IPS DF 6.9 (cell line): Measurements from ENCODE around the gene RASA2.

Experiments
- DNase-seq: peaks from one replicate; pipeline ENCODE4 v3.0.0-alpha.2; 2013; ENCODE audit warnings: low read depth, low spot score
- H3K27ac ChIP-seq: one replicate; pipeline ENCODE4 v1.5.1; 2013; ENCODE audit warnings: low read length, control low read depth
- H3K27me3 ChIP-seq: 2 replicates; pipeline ENCODE4 v1.6.1; 2013; ENCODE audit warnings: mild to moderate bottlenecking, low read length; ENCODE audit not compliant: control insufficient read depth, insufficient read depth
- H3K36me3 ChIP-seq: 2 replicates; pipeline ENCODE4 v1.6.1; 2013; ENCODE audit warnings: low read length; ENCODE audit not compliant: control insufficient read depth, insufficient read depth
- H3K4me1 ChIP-seq: 2 replicates; pipeline ENCODE4 v1.6.1; 2013; ENCODE audit warnings: low read length; ENCODE audit not compliant: control insufficient read depth, insufficient read depth
- H3K4me3 ChIP-seq: 2 replicates; pipeline ENCODE4 v1.5.1; 2013; ENCODE audit warnings: mild to moderate bottlenecking, low read length
- H3K9me3 ChIP-seq: 2 replicates; pipeline ENCODE4 v1.6.1; 2013; ENCODE audit warnings: low read length, inconsistent platforms; ENCODE audit not compliant: control insufficient read depth, insufficient read depth
- WGBS: extraction: QIAGEN DNeasy Blood & Tissue Kit; methylation state at CpG from one replicate; pipeline ENCODE4 v1.1.7; 2013; ENCODE audit warnings: mixed read lengths, missing lambda C conversion rate; ENCODE audit not compliant: insufficient read length, insufficient coverage; 5-methylcytosine and 5-hydroxymethylcytosine counted together

RASA2 gene

DNA sequence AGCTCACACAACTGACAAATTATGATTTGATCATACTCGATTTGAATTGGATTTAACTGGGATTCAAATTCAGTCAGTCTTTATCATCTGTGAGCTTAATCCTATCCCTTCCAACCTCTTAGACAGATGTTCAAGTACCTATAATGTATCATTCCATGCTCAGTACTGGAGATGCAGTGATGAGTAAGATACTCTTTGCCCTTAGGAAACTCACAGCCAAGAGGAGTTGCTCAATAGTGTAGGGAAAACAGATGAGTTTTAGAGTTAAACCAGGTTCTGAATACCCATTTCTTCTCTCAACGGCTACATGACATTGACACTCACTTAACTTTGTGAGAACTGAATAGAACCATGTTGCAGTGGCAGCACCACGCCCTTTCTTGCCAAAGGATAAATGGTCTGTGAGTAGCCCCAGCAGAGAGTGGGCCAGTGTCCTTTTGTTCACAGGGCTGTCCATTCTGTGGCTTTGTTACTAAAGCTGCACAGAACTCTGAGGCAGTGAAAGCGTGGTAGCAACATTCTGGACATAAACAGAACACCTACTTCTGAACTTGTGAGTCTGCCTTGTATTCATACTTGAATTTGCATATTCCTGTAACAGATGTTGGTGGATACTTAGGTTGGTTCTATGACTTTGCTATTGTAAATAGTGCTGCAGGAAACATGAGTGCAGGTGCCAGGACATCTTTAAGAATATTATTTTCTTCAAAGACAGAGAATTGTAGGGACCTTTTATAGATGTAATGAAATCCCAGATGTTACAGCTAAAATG, 91.6 kb downstream of the RASA2 start:
- Histone ChIP-seq H3K36me3 (no peaks in the 10 kb centered on the region), H3K4me3 (no peak overlapping the region), H3K4me1 (no peaks in the 10 kb centered on the region), H3K27me3 (no peaks in the 10 kb centered on the region), H3K27ac (no peak overlapping the region), H3K9me3 (no peaks in the 10 kb centered on the region)
- DNase-seq: no peak
- no CpG with 5 or more reads among the region's 4 CpGs for WGBS

DNA sequence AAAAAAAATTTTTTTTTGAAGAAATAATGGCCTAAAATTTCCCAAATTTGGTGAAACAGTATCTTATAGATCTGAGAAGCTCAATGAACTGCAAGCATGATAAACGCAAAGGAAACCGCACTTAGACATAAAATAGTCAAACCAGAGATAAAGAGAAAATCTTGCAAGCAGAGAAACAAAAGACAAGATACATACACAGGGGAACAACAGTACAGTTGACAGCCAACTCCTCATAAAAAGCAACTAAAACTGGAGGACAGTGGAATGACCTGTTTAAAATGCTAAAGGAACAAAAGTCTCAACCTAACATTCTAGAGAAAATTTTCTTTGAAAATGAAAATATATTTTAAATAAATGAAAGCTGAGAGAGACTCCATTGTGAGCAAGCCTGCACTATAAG, 107.5 kb downstream of the RASA2 start:
- Histone ChIP-seq H3K4me1 (no peaks in the 10 kb centered on the region), H3K27me3 (no peaks in the 10 kb centered on the region), H3K4me3 (no peak overlapping the region), H3K27ac (no peak overlapping the region), H3K9me3 (no peaks in the 10 kb centered on the region), H3K36me3 (no peaks in the 10 kb centered on the region; the same call in 1 of the 2 replicates)
- DNase-seq: no peak
- no CpG with 5 or more reads among the region's 2 CpGs for WGBS

DNA sequence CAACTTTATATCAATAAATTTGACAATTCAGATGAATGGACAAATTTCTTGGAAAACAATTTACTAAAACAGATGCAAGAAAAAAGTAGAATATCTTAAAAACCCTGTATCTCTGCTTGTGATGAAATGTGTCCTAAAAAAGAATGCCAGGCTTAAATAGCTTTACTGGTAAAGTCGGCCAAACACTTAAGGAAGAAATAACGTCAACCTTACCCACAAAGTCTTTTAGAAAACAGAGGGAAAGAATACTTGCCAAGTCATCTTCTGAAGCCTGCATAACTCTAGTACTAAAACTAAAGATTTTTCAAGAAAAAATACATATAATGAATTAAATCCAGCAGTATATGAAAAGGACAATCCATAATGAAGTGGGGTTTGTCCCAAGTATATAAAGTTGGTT, 111.1 kb downstream of the RASA2 start:
- Histone ChIP-seq H3K4me3 (no peak overlapping the region), H3K4me1 (no peaks in the 10 kb centered on the region), H3K9me3 (no peaks in the 10 kb centered on the region), H3K36me3 (no peaks in the 10 kb centered on the region; the same call in 1 of the 2 replicates), H3K27ac (no peak overlapping the region), H3K27me3 (no peaks in the 10 kb centered on the region)
- WGBS: no CpG with 5 or more reads among the region's 2 CpGs
- DNase-seq: no peak

DNA sequence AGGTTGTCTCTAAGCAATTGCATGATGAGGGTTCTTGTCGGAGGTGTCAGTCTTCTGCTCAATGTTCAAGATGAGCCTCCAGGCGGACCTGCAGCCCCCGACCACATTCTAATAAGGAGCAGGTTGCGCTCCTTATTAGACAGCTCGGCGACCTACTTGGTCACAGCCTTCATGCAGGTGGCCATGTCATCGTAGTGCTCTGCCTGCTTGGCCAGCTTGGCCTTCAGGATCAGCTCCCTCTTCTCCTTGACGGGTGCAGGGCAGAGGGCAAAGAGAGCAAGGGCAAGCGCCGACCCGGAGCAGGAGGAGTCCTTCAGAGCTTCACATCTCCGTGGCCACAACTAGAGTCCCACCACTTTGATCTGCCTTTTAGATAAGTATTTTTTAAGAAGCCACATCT, 113.5 kb downstream of the RASA2 start:
- DNase-seq: no peak
- no peak overlapping the region for H3K27ac ChIP-seq
- H3K36me3 ChIP-seq: no peaks in the 10 kb centered on the region; the same call in 1 of the 2 replicates
- H3K4me3 ChIP-seq: no peak overlapping the region
- no CpG with 5 or more reads among the region's 12 CpGs for WGBS
- H3K9me3 ChIP-seq: no peaks in the 10 kb centered on the region
- H3K27me3 ChIP-seq: no peaks in the 10 kb centered on the region
- H3K4me1 ChIP-seq: no peaks in the 10 kb centered on the region

DNA sequence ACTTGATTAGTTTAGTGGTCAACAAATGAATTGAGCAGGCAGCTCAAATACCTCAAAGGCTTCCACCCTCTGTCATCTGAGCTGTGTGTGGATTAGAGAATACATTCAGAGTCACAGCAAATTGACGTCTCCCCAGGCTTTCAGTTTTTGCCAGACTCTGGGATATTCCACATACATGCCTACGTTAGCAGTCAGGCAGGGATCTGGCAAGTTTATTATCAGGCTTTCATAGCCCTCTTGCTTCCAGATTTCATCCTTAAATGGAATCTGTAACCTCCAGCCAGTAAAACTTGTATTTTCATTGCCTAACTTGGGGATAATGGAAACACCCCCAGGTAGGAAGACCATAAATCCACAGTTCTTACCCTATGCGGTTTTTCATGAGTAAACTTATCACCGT, 115.9 kb downstream of the RASA2 start:
- no CpG with 5 or more reads among the region's 4 CpGs for WGBS
- Histone ChIP-seq H3K27ac (no peak overlapping the region), H3K9me3 (no peaks in the 10 kb centered on the region), H3K27me3 (no peaks in the 10 kb centered on the region), H3K36me3 (no peaks in the 10 kb centered on the region), H3K4me1 (no peaks in the 10 kb centered on the region), H3K4me3 (no peak overlapping the region)
- no peak for DNase-seq

DNA sequence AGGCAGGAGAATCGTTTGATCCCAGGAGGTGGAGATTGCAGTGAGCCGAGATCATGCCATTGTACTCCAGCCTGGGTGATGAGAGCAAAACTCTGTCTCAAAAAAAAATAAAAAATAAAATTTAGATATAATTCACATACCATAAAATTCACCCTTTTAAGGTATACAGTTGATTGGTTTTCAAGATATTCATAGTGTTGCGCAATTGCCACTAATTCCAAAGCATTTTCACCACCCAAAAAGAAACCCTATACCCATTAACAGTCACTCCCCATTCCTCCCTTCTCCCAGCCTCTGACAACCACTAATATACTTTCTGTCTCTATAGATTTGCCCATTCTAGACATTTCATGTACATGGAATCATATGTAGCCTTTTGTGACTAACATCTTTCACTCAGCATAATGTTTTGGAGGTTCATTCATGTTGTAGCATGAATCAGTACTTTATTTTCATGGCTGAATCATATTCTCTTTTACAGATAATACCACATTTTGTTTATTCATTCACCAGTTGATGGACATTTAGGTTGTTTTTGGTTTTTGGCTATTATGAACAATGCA, 116.7 kb downstream of the RASA2 start:
- Histone ChIP-seq H3K4me3 (no peak overlapping the region), H3K27me3 (no peaks in the 10 kb centered on the region), H3K9me3 (no peaks in the 10 kb centered on the region), H3K27ac (no peak overlapping the region), H3K36me3 (no peaks in the 10 kb centered on the region), H3K4me1 (no peaks in the 10 kb centered on the region)
- no CpG with 5 or more reads among the region's 3 CpGs for WGBS
- no peak for DNase-seq

DNA sequence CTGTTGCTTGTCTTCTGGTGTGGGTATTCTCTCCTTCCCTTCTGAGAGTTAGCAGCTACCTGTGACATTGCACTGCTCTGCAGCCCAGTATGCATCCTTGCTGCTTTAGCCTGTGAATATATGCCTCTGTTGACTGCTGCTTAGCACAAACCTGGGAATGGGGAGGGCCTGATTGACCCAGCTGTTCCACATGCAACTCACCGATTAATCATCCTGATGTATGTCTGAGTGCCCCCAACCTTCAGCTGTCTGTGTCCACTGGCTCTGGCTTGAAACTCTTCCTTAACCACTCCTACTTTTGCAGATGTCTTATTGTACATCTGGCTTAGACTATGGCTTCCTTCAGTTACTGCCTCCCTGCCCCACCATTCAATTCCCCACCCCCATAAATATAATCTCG, 119.1 kb downstream of the RASA2 start:
- no peaks in the 10 kb centered on the region for H3K36me3 ChIP-seq
- no peak for DNase-seq
- no peak overlapping the region for H3K4me3 ChIP-seq
- no peaks in the 10 kb centered on the region for H3K4me1 ChIP-seq
- no CpG with 5 or more reads among the region's 2 CpGs for WGBS
- H3K9me3 ChIP-seq: no peaks in the 10 kb centered on the region
- H3K27ac ChIP-seq: no peak overlapping the region
- H3K27me3 ChIP-seq: no peaks in the 10 kb centered on the region

DNA sequence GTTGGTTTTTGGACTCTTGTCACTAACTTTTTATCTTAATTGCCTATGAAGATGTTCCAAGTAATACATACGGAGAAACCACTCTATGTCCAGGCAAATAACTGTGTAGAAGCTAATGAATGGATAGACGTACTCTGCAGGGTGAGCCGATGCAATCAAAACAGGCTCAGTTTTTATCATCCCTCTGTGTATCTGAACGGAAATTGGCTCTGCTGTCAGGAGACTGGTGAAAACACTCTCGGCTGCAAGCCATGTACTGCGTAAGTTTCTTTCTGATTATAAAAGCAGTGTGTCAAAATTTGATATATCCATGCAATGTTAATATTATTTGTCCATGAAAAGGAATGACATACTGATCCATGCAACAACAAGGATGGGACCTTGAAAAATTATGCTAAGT, 121.6 kb downstream of the RASA2 start:
- WGBS: no CpG with 5 or more reads among the region's 6 CpGs
- no peak overlapping the region for H3K4me3 ChIP-seq
- no peaks in the 10 kb centered on the region for H3K4me1 ChIP-seq
- H3K27me3 ChIP-seq: no peaks in the 10 kb centered on the region
- no peak overlapping the region for H3K27ac ChIP-seq
- no peak for DNase-seq
- no peaks in the 10 kb centered on the region for H3K36me3 ChIP-seq
- H3K9me3 ChIP-seq: no peaks in the 10 kb centered on the region

DNA sequence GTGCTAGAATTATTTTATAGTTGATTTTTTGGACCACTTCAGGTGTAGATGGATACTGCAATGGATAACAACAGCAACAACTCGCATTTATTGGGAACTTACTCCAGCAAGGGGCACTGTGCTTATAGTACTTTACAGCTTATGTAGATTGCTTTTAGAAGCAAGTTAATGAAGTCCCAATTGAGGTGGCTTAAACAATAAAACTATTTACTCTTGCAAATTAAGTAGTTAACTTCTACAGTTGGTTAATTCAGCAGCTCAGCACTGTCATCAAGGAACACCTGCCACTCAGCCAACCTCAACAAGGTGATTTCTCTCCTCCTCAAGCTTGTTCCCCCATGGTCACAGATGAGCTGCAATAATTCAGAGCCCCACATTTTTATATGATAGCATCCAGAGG, 124.1 kb downstream of the RASA2 start:
- Histone ChIP-seq H3K27ac (no peak overlapping the region), H3K36me3 (no peaks in the 10 kb centered on the region), H3K4me3 (no peak overlapping the region), H3K27me3 (no peaks in the 10 kb centered on the region), H3K4me1 (no peaks in the 10 kb centered on the region), H3K9me3 (no peaks in the 10 kb centered on the region)
- DNase-seq: no peak
- WGBS: no CpG with 5 or more reads among the region's 1 CpG

DNA sequence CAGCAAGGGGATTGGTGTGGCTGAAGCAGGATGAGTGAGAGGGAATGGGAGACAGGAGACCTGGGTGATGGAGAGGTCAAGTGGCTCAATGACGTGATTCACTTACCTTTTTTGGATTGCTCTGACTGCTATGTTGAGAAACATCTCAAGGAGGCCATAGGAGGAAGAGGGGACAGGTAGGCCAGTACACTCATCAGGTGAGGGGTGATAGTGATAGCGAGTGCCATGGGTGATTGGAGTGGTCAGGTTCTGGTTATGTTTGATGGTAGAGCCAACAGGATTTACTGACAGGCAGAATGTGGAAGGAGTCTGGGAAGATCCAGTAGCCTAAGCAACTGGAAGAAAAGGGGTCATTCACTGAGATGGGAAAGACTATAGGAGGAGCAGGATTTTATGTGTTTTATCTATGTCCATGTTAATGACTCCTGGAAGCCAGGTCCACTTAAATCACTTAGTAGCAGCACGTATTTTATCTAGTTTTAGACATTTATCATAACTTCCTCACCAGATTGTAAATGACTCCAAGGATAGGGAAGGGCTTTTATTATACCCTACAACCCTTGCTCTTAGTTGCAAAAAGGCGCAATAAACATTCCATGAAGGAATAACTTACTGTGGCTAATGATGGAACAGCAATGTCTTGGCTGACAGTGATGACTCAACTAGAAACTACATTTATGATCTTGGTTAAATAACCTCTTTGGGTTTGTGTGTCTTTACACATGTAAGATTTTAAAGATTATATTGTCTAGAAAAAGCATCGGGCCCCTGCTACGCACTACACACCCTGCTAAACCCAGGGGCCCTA, 131.5 kb downstream of the RASA2 start:
- no CpG with 5 or more reads among the region's 6 CpGs for WGBS
- no peaks in the 10 kb centered on the region for H3K27me3 ChIP-seq
- H3K4me1 ChIP-seq: no peaks in the 10 kb centered on the region
- no peak overlapping the region for H3K4me3 ChIP-seq
- no peak overlapping the region for H3K27ac ChIP-seq
- no peak for DNase-seq
- no peaks in the 10 kb centered on the region for H3K9me3 ChIP-seq
- H3K36me3 ChIP-seq: no peaks in the 10 kb centered on the region
